NCI-H524 treated with DMSO at 0.1 percent for 48 hours (cell line): ENCODE measurements around the gene USP15.
"Not testable (repeated sequence)": the region's sequence is repeated elsewhere in the genome, so short reads cannot be mapped to it uniquely, and the experiment has no call there.

Source experiments
- DNase-seq: peaks from one replicate; lab custom pipeline; 2025; lab: John Stamatoyannopoulos, UW

USP15 gene

DNA sequence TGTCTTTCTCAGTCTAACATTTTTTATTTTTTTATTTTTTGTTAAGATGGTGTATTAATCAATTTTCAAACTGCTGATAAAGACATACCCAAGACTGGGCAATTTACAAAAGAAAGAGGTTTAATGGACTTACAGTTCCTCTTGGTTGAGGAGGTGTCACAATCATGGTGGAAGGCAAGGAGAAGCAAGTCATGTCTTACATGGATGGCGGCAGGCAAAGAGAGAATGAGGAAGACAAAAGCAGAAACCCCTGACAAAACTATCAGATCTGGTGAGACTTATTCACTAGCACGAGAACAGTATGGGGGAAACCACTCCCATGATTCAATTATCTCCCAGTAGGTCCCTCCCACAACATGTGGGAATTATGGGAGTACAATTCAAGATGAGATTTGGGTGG lies 195.2 kb downstream of the USP15 start:
- DNase-seq: not testable (repeated sequence)

DNA sequence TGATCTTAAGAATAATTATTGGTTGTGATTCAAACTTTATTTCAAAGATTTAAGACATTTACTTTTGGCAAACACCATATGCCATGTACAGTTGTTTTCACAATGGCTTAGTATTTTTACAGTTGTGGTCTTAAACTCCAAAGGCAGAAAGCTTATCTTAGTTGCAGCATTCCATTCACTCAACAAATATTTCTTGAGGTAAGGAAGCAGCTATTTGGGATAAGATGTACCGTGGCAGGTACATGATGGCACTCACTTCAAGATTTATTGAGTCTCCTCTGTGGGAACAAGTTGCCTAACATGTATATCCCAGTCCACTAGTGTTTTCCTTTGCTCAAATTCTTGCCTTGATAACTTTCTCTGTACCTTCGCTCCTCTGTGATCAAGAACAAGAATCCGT lies 198.4 kb downstream of the USP15 start:
- no peak for DNase-seq

DNA sequence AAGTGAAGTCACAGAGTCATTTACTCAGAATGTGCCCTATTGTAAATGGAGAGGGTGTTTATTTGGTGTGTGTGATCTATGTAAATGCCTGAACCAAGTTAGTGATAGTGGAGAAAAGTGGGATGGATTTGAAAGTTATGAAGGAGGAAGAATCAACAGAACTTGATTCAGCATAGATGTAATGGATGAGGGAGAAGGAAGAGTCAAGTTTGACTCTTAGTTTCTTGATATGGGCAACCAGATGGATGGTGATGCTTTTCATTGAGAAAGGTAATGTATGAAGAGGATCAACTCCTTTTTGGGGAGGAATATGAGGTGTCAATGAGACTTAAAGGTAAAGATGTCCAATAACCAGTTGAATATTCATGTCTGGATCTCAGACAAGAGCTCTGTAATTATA lies 199.8 kb downstream of the USP15 start:
- no peak for DNase-seq

DNA sequence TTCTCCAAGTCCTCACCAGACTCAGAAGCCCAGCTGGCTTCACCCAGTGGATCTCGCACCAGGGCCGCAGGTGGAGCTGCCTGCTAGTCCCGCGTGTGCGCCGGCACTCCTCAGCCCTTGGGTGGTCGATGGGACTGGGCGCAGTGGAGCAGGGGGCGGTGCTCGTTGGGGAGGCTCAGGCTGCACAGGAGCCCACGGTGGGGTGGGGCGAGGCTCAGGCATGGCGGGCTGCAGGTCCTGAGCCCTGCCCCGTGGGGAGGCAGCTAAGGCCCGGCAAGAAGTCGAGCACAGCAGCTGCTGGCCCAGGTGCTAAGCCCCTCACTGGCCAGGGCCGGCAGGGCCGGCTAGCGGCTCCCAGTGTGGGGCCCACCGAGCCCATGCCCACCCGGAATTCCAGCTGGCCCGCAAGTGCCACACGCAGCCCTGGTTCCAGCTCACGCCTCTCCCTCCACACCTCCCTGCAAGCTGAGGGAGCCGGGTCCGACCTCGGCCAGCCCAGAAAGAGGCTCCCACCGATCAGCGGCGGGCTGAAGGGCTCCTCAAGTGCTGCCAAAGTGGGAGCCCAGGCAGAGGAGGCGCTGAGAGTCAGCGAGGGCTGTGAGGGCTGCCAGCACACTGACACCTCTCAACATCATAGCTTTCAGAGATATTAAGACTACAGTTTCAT lies 201.1 kb downstream of the USP15 start:
- DNase-seq: not testable (repeated sequence)

DNA sequence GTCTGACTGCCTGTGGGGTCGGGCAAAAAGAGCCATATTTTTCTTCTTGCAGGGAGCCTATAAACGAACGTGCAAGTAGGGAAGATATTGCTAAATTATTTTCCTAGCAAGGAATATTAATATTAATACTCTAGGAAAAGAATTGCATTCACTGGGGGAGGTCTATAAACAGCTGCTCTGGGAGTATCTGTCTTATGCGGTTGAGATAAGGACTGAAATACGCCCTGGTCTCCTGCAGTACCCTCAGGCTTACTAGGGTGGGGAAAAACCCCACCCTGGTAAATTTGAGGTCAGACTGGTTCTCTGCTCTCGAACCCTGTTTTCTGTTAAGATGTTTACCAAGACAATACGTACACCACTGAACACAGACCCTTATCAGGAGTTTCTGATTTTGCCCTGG lies 203.0 kb downstream of the USP15 start:
- not testable (repeated sequence) for DNase-seq
